Measurements from ENCODE around the gene BPGM. TPM values are rescaled to one million over a fixed set of nuclear protein-coding genes. Genes with fewer than 3 reads are reported as not detected.
A peak's percentile ranks its signal among the peaks of the same experiment; 100 is the strongest.

The BPGM gene
- total RNA-seq, 1 experiment from 2014 or later, result 18.5 TPM

DNA sequence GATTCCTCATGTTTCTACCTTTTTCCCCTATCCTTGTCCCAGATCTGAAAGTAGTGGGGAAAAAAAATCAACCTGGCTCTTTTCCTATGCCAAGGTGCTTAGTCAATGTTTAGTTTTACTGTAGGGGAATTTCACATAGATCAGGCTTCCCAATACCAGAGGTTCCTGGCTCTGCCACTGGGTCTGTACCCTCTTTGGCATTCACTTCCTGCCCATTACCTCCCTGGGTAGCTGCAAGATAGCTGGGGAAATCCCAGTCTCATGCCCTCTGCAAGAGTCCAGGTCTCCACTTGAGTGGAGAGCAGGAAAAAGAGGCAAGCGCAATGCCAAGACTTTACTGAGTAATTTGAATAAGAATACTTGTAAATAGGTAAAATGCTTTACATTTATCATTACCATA is 3.5 kb upstream of the BPGM start:
- intact Hi-C loops (cut with micrococcal nuclease; ENCODE audit: unreplicated experiment), result no loop called here
- Histone ChIP-seq H3K36me3 (ENCODE audit: low read depth) (no peaks in the 10 kb centered on the region), H3K4me2 (no peak overlapping the region), H3K4me1 (replicated peaks; ENCODE audit: insufficient read depth) (peaks cover 23% of the 10 kb centered on the region), H2AFZ (no peak overlapping the region), H3K27me3 (ENCODE audit: insufficient read depth, low read depth) (no peaks in the 10 kb centered on the region), H3K9me2 (ENCODE audit: insufficient read depth) (no peaks in the 10 kb centered on the region), H4K20me1 (ENCODE audit: insufficient read depth) (no peaks in the 10 kb centered on the region), H3K9me3 (ENCODE audit: insufficient read depth, low read depth) (no peaks in the 10 kb centered on the region), H3K79me2 (ENCODE audit: low read depth) (peaks cover 24% of the 10 kb centered on the region), H3F3A (ENCODE audit: insufficient read depth, low read depth) (peaks cover 3% of the 10 kb centered on the region; the same call in 1 of the 2 replicates), H3K27ac (no peak overlapping the region), H3K4me3 (no peak overlapping the region)
- ChIA-PET CTCF (no interaction called here), POLR2A (ENCODE audit: unreplicated experiment) (interaction anchor here (0.7 kb wide), 1 partner anchor 920 kb away, joined by 3 read pairs; no protein-coding TSS in a partner anchor)
- TF ChIP-seq EZH2 (IDR thresholded peaks at IDR 0.05; ENCODE audit: low read depth), result no peak
- TF ChIP-seq, protein P1, sequence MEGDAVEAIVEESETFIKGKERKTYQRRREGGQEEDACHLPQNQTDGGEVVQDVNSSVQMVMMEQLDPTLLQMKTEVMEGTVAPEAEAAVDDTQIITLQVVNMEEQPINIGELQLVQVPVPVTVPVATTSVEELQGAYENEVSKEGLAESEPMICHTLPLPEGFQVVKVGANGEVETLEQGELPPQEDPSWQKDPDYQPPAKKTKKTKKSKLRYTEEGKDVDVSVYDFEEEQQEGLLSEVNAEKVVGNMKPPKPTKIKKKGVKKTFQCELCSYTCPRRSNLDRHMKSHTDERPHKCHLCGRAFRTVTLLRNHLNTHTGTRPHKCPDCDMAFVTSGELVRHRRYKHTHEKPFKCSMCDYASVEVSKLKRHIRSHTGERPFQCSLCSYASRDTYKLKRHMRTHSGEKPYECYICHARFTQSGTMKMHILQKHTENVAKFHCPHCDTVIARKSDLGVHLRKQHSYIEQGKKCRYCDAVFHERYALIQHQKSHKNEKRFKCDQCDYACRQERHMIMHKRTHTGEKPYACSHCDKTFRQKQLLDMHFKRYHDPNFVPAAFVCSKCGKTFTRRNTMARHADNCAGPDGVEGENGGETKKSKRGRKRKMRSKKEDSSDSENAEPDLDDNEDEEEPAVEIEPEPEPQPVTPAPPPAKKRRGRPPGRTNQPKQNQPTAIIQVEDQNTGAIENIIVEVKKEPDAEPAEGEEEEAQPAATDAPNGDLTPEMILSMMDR (conservative IDR thresholded peaks at IDR 0.05), result no peak
- BruUV-seq (replicated peaks), result no TSS peak
- DNase-seq, result no peak

DNA sequence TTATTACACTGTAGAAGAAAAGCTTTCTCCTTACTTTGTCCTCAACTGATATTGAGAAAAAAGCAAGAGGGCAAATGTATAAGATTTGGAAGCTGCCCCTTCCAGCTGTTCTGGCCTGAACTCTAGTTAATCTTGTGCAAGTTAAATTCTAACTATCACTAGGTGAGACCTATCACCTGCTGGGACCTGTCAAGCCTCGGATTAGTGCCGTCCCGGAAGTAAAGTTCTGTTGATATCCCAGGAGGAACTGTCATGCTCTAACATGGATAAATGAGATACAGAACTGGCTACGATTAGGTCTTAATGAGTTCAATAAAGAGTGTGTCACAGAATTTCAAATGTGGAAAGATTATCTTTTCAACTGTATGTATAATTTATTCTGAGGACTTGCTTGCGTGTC is 1.2 kb upstream of the BPGM start:
- POLR2A ChIA-PET (ENCODE audit: unreplicated experiment), result interaction anchor here (0.7 to 1.0 kb wide), 3 partner anchors 15 to 55 kb away, joined by 3 to 5 read pairs (median 4); no protein-coding TSS in a partner anchor
- intact Hi-C loops (cut with micrococcal nuclease; ENCODE audit: unreplicated experiment), result no loop called here
- no peaks in the 10 kb centered on the region for H3K9me3 ChIP-seq (ENCODE audit: insufficient read depth, low read depth)
- TF ChIP-seq EZH2 (IDR thresholded peaks at IDR 0.05; ENCODE audit: low read depth), result no peak
- H2AFZ ChIP-seq, result peak overlapping the region; percentile 83
- BruUV-seq (replicated peaks), result no TSS peak
- H3K36me3 ChIP-seq (ENCODE audit: low read depth), result no peaks in the 10 kb centered on the region
- H3K79me2 ChIP-seq (ENCODE audit: low read depth), result peaks cover 29% of the 10 kb centered on the region
- H3F3A ChIP-seq (ENCODE audit: insufficient read depth, low read depth), result no peaks in the 10 kb centered on the region; the same call in 1 of the 2 replicates
- no peaks in the 10 kb centered on the region for H4K20me1 ChIP-seq (ENCODE audit: insufficient read depth)
- CTCF ChIA-PET, result interaction anchor here (1.2 kb wide), 1 partner anchor 13 kb away, joined by 5 read pairs; no protein-coding TSS in a partner anchor
- no peak overlapping the region for H3K27ac ChIP-seq
- H3K4me2 ChIP-seq, result peak overlapping the region; percentile 82
- no peak for DNase-seq
- H3K9me2 ChIP-seq (ENCODE audit: insufficient read depth), result no peaks in the 10 kb centered on the region
- no peaks in the 10 kb centered on the region for H3K27me3 ChIP-seq (ENCODE audit: insufficient read depth, low read depth)
- H3K4me3 ChIP-seq, result peak overlapping the region; percentile 77
- H3K4me1 ChIP-seq (replicated peaks; ENCODE audit: insufficient read depth), result peaks cover 22% of the 10 kb centered on the region

DNA sequence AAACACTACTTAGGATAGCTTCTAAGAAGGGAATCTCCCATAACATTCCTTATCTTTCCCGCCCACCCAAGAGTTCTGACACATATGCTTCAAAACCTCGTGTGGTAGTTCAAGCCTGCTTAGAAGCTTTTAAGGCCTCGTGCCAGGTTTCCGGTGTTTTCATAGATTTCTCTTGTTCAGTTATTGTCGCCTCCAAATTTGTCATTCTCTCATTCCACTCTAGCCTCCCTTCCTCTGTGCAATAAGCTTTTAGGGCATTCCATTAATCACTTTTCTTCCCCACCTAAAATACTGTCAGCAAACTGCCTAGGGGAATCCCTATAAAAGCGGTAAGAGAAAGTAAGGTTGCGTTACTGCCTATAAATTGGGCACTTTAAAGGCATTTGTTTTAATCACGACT is 718 bp upstream of the BPGM start:
- DNase-seq, result no peak

More for the DNA sequence above, 718 bp upstream of the BPGM start:
- TSS peak; percentile 85 for BruUV-seq (replicated peaks)
- no peaks in the 10 kb centered on the region for H3K36me3 ChIP-seq (ENCODE audit: low read depth)
- H3K27me3 ChIP-seq (ENCODE audit: insufficient read depth, low read depth), result no peaks in the 10 kb centered on the region
- H3K9me3 ChIP-seq (ENCODE audit: insufficient read depth, low read depth), result no peaks in the 10 kb centered on the region
- H3K79me2 ChIP-seq (ENCODE audit: low read depth), result peaks cover 29% of the 10 kb centered on the region
- H3K9me2 ChIP-seq (ENCODE audit: insufficient read depth), result no peaks in the 10 kb centered on the region
- intact Hi-C loops (cut with micrococcal nuclease; ENCODE audit: unreplicated experiment), result no loop called here
- peak overlapping the region; percentile 34 for H3K27ac ChIP-seq
- POLR2A ChIA-PET (ENCODE audit: unreplicated experiment), result interaction anchor here (0.6 to 0.7 kb wide), 4 partner anchors 15 to 245 kb away, joined by 3 to 7 read pairs (median 4); no protein-coding TSS in a partner anchor
- peak overlapping the region; percentile 77 for H3K4me3 ChIP-seq
- H3K4me2 ChIP-seq, result peak overlapping the region; percentile 82
- H2AFZ ChIP-seq, result peak overlapping the region; percentile 83
- CTCF ChIA-PET, result interaction anchor here (1.2 kb wide), 1 partner anchor 13 kb away, joined by 5 read pairs; no protein-coding TSS in a partner anchor
- H3F3A ChIP-seq (ENCODE audit: insufficient read depth, low read depth), result no peaks in the 10 kb centered on the region; the same call in 1 of the 2 replicates
- TF ChIP-seq, protein P1 (conservative IDR thresholded peaks at IDR 0.05), result no peak
- no peak for TF ChIP-seq EZH2 (IDR thresholded peaks at IDR 0.05; ENCODE audit: low read depth)
- no peaks in the 10 kb centered on the region for H4K20me1 ChIP-seq (ENCODE audit: insufficient read depth)
- peaks cover 22% of the 10 kb centered on the region for H3K4me1 ChIP-seq (replicated peaks; ENCODE audit: insufficient read depth)

All from PC-9 (cell line).